KMS-11 (cell line): ENCODE measurements around the gene C16orf54.
"Not testable (repeated sequence)": the region's sequence is repeated elsewhere in the genome, so short reads cannot be mapped to it uniquely, and the experiment has no call there.

Experiments used
- H2AFZ ChIP-seq: fragments of 200-600 bp; sonication (generic); 2 replicates; pipeline ENCODE4 v1.6.1; 2016; ENCODE audit warnings: antibody characterized with exemption, mixed run types, low read depth
- H3K27ac ChIP-seq: fragments of 200-600 bp; sonication (generic); 2 replicates; pipeline ENCODE4 v1.6.1; 2016; ENCODE audit warnings: mild to moderate bottlenecking, mixed run types
- H3K27me3 ChIP-seq: fragments of 200-600 bp; sonication (generic); 2 replicates; pipeline ENCODE4 v1.6.1; 2017; ENCODE audit warnings: mild to moderate bottlenecking, low read depth, mixed run types, moderate library complexity; ENCODE audit not compliant: insufficient read depth
- H3K36me3 ChIP-seq: fragments of 200-600 bp; sonication (generic); 2 replicates; pipeline ENCODE4 v1.6.1; 2017; ENCODE audit warnings: mild to moderate bottlenecking, mixed run types; ENCODE audit not compliant: insufficient read depth
- H3K4me1 ChIP-seq: fragments of 200-600 bp; sonication (generic); 2 replicates; pipeline ENCODE4 v1.6.1; 2016; ENCODE audit warnings: mild to moderate bottlenecking, low read depth, mixed run types; ENCODE audit not compliant: poor library complexity, severe bottlenecking
- H3K4me2 ChIP-seq: fragments of 200-600 bp; sonication (generic); 2 replicates; pipeline ENCODE4 v1.7.0; 2016; ENCODE audit warnings: mild to moderate bottlenecking, mixed run types
- H3K4me3 ChIP-seq: fragments of 200-600 bp; sonication (generic); IDR thresholded peaks from 2 replicates; pipeline ENCODE4 v1.6.1; 2017; ENCODE audit warnings: low read depth, low read length, mixed read lengths; ENCODE audit not compliant: insufficient read depth
- H3K79me2 ChIP-seq: fragments of 200-600 bp; sonication (generic); 2 replicates; pipeline ENCODE4 v1.6.1; 2016; ENCODE audit warnings: low read depth, mixed run types; ENCODE audit not compliant: insufficient read depth
- H3K9ac ChIP-seq: fragments of 200-600 bp; sonication (generic); 2 replicates; pipeline ENCODE4 v1.6.1; 2016; ENCODE audit warnings: mild to moderate bottlenecking, mixed run types
- H4K20me1 ChIP-seq: fragments of 200-600 bp; sonication (generic); 2 replicates; pipeline ENCODE4 v1.6.1; 2016; ENCODE audit warnings: mild to moderate bottlenecking, mixed run types; ENCODE audit not compliant: insufficient read depth
- CTCF ChIP-seq: fragments of 200-600 bp; sonication (generic); conservative IDR thresholded peaks from 2 replicates; pipeline ENCODE4 v1.6.1; 2017; ENCODE audit warnings: low read depth, mild to moderate bottlenecking, antibody characterized with exemption, low read length, moderate library complexity, mixed read lengths

The C16orf54 gene

GRCh38 chr16:29734786-29735185 is 11.0 kb downstream of the C16orf54 start:
- H4K20me1 ChIP-seq, result no peaks in the 10 kb centered on the region
- H3K9ac ChIP-seq, result no peak overlapping the region
- H3K27ac ChIP-seq, result no peak overlapping the region
- H3K36me3 ChIP-seq, result no peaks in the 10 kb centered on the region
- no peaks in the 10 kb centered on the region for H3K79me2 ChIP-seq
- no peaks in the 10 kb centered on the region for H3K27me3 ChIP-seq
- no peak overlapping the region for H2AFZ ChIP-seq
- H3K4me2 ChIP-seq, result no peak overlapping the region
- peaks cover 35% of the 10 kb centered on the region for H3K4me1 ChIP-seq
- no peak overlapping the region for H3K4me3 ChIP-seq
- TF ChIP-seq CTCF, result no peak

GRCh38 chr16:29731768-29732601 is 13.8 kb downstream of the C16orf54 start:
- H3K4me2 ChIP-seq, result peak overlapping the region; percentile 31; the same call in 1 of the 2 replicates
- H2AFZ ChIP-seq, H3K27me3 ChIP-seq, H3K9ac ChIP-seq, H3K79me2 ChIP-seq, H3K36me3 ChIP-seq, H3K4me3 ChIP-seq, H4K20me1 ChIP-seq: not testable (repeated sequence)
- peak overlapping the region; percentile 52; the same call in 1 of the 2 replicates for H3K27ac ChIP-seq
- H3K4me1 ChIP-seq, result peaks cover 27% of the 10 kb centered on the region

GRCh38 chr16:29730649-29731048 is 15.1 kb downstream of the C16orf54 start:
- no peaks in the 10 kb centered on the region for H4K20me1 ChIP-seq
- H3K79me2 ChIP-seq, result no peaks in the 10 kb centered on the region
- no peak overlapping the region for H3K9ac ChIP-seq
- peaks cover 27% of the 10 kb centered on the region for H3K4me1 ChIP-seq
- no peaks in the 10 kb centered on the region; the same call in 1 of the 2 replicates for H3K27me3 ChIP-seq
- H3K27ac ChIP-seq, result no peak overlapping the region
- H3K36me3 ChIP-seq, result no peaks in the 10 kb centered on the region
- H2AFZ ChIP-seq, result no peak overlapping the region
- no peak overlapping the region for H3K4me2 ChIP-seq
- H3K4me3 ChIP-seq, result no peak overlapping the region
- TF ChIP-seq CTCF, result no peak

GRCh38 chr16:29729116-29729521 is 16.7 kb downstream of the C16orf54 start:
- H3K9ac ChIP-seq, result no peak overlapping the region
- no peak overlapping the region for H3K4me2 ChIP-seq
- peaks cover 27% of the 10 kb centered on the region for H3K4me1 ChIP-seq
- no peak overlapping the region for H3K27ac ChIP-seq
- no peaks in the 10 kb centered on the region for H4K20me1 ChIP-seq
- H3K36me3 ChIP-seq, result no peaks in the 10 kb centered on the region
- no peaks in the 10 kb centered on the region; the same call in 1 of the 2 replicates for H3K27me3 ChIP-seq
- no peaks in the 10 kb centered on the region for H3K79me2 ChIP-seq
- no peak overlapping the region for H3K4me3 ChIP-seq
- TF ChIP-seq CTCF, result peak; percentile 70
- H2AFZ ChIP-seq, result no peak overlapping the region

GRCh38 chr16:29727452-29727851 is 18.3 kb downstream of the C16orf54 start:
- no peaks in the 10 kb centered on the region; the same call in 1 of the 2 replicates for H3K27me3 ChIP-seq
- no peaks in the 10 kb centered on the region for H3K79me2 ChIP-seq
- peaks cover 20% of the 10 kb centered on the region for H3K4me1 ChIP-seq
- H2AFZ ChIP-seq, result no peak overlapping the region
- H3K4me3 ChIP-seq, result no peak overlapping the region
- no peak overlapping the region for H3K9ac ChIP-seq
- H3K27ac ChIP-seq, result no peak overlapping the region
- no peaks in the 10 kb centered on the region for H4K20me1 ChIP-seq
- no peak for TF ChIP-seq CTCF
- no peaks in the 10 kb centered on the region for H3K36me3 ChIP-seq
- no peak overlapping the region for H3K4me2 ChIP-seq
